GM19035 (cell line): ENCODE measurements around the gene ZNF81.
"Not testable (repeated sequence)": the region's sequence is repeated elsewhere in the genome, so short reads cannot be mapped to it uniquely, and the experiment has no call there.

Source experiments
- ATAC-seq: cut with Tn5 transposase; IDR thresholded peaks from one replicate; pipeline ENCODE4 v1.9.1; 2021; ENCODE audit not compliant: unreplicated experiment

The ZNF81 gene

DNA sequence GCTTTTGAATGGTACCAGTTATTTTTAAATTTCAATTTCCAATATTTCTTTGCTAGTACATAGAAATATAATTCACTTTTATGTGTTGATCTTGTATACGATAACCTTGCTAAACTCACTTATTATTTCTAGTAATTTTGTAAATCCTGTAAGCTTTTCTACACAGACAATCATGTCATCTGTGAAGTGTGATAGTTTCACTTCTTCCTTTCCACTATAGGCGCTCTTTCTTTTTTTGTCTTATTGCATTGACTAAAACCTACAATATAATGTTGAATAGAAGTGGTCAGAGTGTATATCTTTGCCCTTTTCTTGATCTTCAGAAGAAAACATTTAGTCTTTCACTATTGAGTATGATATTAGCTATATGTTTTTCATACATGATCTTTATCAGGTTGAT is 90.5 kb downstream of the ZNF81 start:
- no peak for ATAC-seq

DNA sequence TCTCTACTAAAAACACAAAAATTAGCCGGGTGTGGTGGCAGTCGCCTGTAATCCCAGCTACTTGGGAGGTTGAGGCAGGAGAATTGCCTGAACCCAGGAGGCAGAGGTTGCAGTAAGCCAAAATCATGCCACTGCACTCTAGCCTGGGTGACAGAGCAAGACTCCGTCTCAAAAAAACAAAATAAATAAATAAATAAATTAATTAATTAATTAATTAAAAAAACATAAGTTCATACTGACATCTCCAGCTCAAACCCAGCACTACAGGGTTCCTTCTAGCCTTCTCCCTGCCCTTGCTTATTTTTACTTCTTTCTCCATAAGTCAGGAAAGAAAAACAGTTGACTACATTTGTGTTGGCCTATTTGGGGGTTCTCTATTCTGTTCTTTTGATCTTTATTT is 95.3 kb downstream of the ZNF81 start:
- not testable (repeated sequence) for ATAC-seq

DNA sequence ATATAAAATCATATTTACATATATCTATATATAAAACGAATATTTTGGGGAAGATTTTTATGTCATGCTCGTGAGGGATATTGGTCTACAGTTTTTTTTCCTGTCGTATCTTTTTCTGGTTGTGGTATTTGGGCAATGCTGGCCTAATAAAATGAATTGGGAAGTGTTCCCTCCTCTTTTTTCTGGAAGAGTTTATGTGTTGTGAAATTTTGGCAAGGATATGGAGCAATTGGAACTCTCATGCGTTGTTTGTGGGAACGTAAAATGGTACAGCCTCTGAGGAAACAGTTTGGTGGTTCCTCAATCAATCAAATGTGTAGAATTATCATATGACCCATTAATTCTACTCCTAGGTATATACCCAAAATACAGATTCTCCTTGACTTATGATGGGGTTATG is 97.2 kb downstream of the ZNF81 start:
- ATAC-seq, result no peak

DNA sequence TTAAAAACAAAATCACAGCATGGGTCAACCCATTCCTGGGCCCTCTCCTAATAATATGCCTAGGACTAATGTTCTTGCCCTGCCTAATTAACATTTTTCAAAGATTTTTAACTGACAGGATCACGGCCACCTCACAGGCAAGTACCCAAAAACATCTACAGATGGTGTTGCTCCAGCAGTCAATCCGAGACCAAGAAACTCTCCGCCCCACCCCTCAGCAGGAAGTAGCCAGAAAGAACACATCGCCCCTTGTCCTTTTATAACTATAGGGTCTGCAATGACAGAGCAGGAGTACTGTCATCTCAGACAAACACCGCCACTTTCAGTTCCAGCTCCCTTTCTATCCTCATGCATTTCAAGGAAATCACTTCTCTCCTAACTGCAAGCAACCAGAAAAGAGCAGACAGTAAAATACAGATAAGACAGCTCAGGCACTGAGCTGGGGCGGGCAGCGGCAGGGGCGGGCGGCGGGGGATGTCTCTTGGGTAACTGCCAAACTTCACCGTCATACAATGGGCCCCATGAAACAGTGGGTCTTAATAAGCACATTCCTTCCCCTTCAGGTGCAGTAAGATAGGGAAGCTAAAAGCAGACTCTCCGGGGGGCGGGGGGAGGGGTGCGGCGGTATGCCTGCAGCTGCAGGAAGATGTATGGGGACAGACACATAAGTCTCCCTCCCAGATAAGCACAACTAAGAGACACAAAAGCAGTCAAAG is 99.7 kb downstream of the ZNF81 start:
- no peak for ATAC-seq

DNA sequence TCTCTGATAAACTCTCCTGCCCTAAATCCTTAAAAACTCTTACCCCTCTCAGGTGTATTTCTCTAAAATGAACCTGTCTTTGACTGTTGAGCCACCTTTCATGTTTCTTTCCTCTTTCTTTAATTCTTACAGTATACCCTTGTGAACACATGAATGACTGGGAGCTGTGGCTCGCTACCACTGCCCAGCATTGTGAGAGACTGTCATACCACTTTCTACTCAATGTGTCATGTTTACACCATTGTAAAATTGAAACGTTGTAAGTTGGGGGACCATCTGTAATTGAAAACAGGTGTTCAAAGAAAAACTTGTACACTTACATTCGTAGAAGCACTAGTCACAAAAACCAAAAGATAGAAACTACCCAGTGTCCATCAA is 100.2 kb downstream of the ZNF81 start:
- no peak for ATAC-seq

DNA sequence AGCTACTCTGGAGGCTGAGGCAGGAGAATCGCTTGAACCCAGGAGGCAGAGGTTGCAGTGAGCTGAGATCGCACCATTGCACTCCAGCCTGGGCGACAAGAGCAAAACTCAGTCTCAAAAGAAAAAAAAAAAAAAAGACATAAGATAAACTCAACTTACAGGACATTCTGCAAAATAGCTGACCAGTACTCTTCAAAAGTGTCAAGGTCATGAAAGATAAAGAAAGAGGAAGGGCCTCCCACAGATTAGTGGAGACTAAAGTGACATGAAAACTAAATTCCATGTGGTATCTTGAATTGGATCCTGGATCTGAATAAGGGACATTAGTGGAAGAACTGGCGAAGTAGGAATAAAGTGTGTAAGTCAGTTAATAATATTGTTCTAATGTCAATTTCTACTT is 103.7 kb downstream of the ZNF81 start:
- ATAC-seq, result no peak

DNA sequence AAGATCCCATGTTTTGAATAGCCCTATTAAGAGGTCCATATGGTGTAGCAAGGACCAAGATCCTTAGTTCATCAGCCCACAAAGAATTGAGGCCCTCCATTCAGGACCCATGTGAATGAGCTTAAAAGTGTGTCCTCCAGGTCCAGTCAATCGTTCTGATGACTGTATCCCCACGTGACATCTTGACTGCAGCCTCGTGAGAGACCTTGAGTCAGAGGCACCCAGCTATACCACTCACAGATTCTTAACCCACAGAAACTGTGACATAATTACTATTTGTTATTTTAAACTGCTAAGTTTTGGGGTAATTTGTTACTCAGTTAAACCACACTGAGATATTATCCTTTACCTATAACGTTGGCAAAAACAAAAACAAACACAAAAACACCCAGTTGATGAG is 104.7 kb downstream of the ZNF81 start:
- ATAC-seq, result no peak

DNA sequence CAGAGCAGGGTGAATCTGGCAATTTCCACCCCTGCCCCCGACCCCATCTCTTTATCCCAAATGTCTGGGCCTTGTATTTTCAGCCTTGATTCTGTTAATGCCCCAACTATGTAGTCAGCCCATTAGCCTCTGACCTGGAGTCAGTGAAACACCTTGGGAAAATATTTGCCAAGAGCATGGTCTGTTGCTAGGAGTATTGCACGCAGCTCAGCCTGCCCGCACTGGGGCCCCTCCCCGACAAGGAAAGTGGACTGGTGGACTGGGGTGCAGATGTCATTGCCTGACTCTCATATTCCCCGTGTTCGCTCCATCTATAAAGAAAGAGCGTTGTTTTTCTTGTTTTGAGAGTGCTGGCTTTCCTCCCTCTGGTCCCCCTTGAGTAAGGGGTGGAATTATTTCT is 118.6 kb downstream of the ZNF81 start:
- not testable (repeated sequence) for ATAC-seq

DNA sequence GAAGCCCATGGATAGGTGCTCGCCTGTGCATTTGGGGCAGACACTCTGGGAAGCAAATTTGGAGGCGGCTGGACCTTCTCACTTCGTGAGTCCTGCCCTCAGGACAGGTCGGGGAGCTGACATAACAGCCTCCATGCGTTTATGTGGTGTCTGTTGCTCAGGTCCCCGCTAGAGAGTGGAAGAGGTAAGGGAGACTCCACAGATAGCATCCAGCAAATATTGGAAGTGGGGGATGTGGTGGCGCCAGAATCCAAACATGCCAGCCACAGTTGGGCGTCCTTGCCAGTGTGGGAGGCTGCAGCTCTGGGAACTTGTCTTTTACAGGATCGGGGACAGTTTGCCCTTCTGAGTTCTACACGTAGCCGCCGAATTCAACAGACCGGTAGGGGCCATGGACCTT is 119.3 kb downstream of the ZNF81 start:
- no peak for ATAC-seq

DNA sequence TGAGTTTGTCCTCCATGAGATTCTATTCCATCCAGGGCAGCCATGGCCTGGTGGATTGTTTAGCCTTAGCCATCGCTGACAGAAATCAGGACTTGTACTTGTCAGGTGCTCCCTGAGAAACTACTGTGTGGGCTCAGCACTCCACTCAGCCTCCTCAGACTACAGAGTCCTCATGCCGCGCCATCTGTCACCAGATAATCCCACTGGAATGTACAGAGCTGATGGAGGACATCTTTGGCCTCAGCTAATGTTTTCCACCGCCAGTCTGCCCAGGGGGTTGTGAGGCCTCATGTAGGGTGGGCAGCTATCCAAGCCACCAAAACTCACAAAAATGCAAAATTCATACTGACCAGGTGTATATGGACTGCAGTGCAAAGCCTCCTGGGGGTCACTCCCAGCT is 121.5 kb downstream of the ZNF81 start:
- not testable (repeated sequence) for ATAC-seq

DNA sequence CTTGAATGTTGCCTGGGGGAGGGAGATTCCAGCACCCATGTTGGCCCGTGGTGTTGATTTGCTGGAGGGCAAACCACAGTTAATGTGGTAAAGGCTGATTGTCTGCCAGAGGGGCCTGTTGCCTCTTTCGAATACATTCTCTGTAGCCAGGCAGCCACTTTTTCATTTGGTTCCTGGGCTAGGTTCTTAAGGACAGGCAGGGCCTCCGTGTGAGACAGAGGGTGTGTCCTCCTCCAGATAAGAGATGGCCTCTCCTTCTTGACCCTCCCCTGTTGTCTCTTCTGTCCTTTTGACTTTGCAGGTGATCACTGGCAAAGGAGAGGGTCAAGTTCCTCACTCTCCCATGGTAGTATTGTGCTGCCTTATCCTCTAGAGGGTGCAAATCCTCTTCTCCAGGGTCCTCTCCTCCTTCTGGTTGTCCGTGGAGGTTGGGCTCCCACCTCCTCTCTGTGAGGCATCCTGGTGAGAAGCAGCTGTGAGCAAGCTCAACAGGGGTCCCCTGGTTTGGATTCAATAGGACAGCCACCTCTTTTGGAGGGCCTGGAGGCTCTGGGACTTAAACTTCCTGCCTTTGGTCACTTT is 122.2 kb downstream of the ZNF81 start:
- no peak for ATAC-seq

DNA sequence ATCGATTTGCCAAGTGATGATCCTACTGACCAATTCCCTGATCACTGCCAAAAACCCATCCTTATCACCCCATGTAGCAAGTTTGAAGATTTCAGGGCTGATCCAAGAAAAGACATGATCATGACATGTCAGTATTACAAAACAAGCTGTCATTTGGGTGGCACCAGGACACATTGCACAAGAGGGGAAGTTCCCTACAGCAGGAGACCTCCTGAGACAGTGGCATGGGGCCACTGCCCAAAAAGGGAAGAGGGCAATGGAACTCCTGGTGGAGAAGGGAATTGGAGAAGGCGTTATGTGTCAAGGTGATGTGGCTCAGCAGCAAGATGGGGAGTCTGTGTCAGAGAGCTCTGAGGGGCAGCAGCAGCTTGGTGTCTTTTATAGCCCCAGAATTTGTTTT is 123.7 kb downstream of the ZNF81 start:
- ATAC-seq, result no peak

DNA sequence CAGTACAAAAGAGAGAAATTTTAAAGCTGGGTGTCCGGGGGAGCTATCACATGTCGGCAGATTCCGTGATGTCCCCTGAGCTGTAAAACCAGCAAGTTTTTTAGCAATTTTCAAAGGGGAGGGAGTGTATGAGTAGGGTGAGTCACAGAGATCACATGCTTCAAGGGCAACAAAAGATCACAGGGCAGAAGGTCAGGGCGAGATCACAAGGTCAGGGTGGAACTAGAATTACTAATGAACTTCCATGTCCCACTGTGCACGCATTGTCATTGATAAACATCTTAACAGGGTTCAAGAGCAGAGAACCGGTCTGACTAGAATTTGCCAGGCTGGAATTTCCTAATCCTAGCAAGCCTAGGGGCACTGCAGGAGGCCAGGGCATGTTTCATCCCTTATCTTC is 125.1 kb downstream of the ZNF81 start:
- ATAC-seq, result not testable (repeated sequence)

DNA sequence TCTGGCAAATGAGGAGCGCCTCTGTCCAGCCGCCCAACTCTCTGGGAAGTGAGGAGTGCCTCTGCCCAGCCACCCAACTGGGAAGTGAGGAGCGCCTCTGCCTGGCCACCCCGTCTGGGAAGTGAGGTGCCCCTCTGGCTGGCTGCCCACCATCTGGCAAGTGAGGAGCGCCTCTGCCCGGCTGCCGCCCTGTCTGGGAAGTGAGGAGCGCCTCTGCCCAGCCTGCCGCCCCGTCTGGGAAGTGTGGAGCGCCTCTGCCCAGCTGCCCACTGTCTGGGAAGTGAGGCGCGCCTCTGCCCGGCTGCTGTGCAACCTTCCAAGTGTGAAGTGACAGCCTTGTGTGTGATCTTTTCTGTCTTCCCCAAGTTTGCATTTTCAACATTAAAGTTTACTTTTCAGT is 128.8 kb downstream of the ZNF81 start:
- ATAC-seq, result not testable (repeated sequence)
